ENCODE measurements around the gene MYD88. TPM values are rescaled to one million over a fixed set of nuclear protein-coding genes. Genes with fewer than 3 reads are reported as not detected.
A peak's percentile ranks its signal among the peaks of the same experiment; 100 is the strongest.

The MYD88 gene
- 10 to 100 TPM; 39.5 to 81.7 (median 72.4) TPM for total RNA-seq
- long read RNA-seq, donor 1, transcript MYD88-201 (5 exons, 2,850 nt), result major isoform, 73 of 100 reads
- long read RNA-seq, donor 1, partial matches to known transcripts, result 3 of 100 reads
- long read RNA-seq, donor 1, other reads (novel, unspliced or antisense), result 17 of 100 reads
- long read RNA-seq, donor 2, transcript MYD88-201 (5 exons, 2,850 nt), result major isoform, 32 of 62 reads
- long read RNA-seq, donor 2, partial matches to known transcripts, result 16 of 62 reads
- long read RNA-seq, donor 2, other reads (novel, unspliced or antisense), result 9 of 62 reads

- Histone ChIP-seq H3K4me1 (ENCODE audit: low read depth) (peaks cover 29% of the 10 kb centered on the region), H3K9me3 (no peaks in the 10 kb centered on the region), H3K4me3 (peak within 1 kb of the TSS; percentile 85), H3K36me3 (ENCODE audit: low read depth) (no peaks in the 10 kb centered on the region)
- ATAC-seq, result peak; percentile 70
- TF ChIP-seq CTCF (IDR thresholded peaks at IDR 0.05), result no peak
- intact Hi-C loops (cut with DNase I, micrococcal nuclease), result loop anchor here in 1 of 2 donors (10.0 kb wide), 1 partner anchor 94 kb away; no protein-coding TSS in a partner anchor
- DNase-seq, result peak; percentile 92 to 95 (median 93)
Observed at GRCh38 chr3:38138349-38139190, at the start of gene MYD88. TSS of gene MYD88 (plus strand) at chr3:38138661. CDS start at chr3:38138701, 40 bp downstream.

- Histone ChIP-seq H3K4me1 (ENCODE audit: low read depth) (no peaks in the 10 kb centered on the region), H3K36me3 (ENCODE audit: low read depth) (no peaks in the 10 kb centered on the region), H3K4me3 (no peak overlapping the region), H3K9me3 (peaks cover under 1% of the 10 kb centered on the region)
- intact Hi-C loops (cut with DNase I, micrococcal nuclease), result no loop called here
- no peak for TF ChIP-seq CTCF (IDR thresholded peaks at IDR 0.05)
- no peak for DNase-seq
- no peak for ATAC-seq
Observed at GRCh38 chr3:38089163-38089562, 49.3 kb upstream of the MYD88 start.

GRCh38 chr3:38090453-38090852, 48.0 kb upstream of the MYD88 start:
- Histone ChIP-seq H3K4me1 (ENCODE audit: low read depth) (no peaks in the 10 kb centered on the region), H3K9me3 (no peaks in the 10 kb centered on the region), H3K4me3 (no peak overlapping the region), H3K36me3 (ENCODE audit: low read depth) (no peaks in the 10 kb centered on the region)
- no peak for DNase-seq
- intact Hi-C loops (cut with DNase I, micrococcal nuclease), result no loop called here
- no peak for TF ChIP-seq CTCF (IDR thresholded peaks at IDR 0.05)
- ATAC-seq, result no peak

- no peak for TF ChIP-seq CTCF (IDR thresholded peaks at IDR 0.05)
- DNase-seq (no peak), ATAC-seq (no peak)
- H3K9me3 ChIP-seq, result no peaks in the 10 kb centered on the region
- no peak overlapping the region for H3K4me3 ChIP-seq
- intact Hi-C loops (cut with DNase I, micrococcal nuclease), result no loop called here
- no peaks in the 10 kb centered on the region for H3K36me3 ChIP-seq (ENCODE audit: low read depth)
- H3K4me1 ChIP-seq (ENCODE audit: low read depth), result no peaks in the 10 kb centered on the region
Observed at GRCh38 chr3:38094999-38095398, 43.5 kb upstream of the MYD88 start.

- intact Hi-C loops (cut with DNase I, micrococcal nuclease), result no loop called here
- Histone ChIP-seq H3K4me3 (no peak overlapping the region), H3K9me3 (no peaks in the 10 kb centered on the region), H3K36me3 (ENCODE audit: low read depth) (no peaks in the 10 kb centered on the region), H3K4me1 (ENCODE audit: low read depth) (no peaks in the 10 kb centered on the region)
- no peak for ATAC-seq
- DNase-seq, result no peak
- no peak for TF ChIP-seq CTCF (IDR thresholded peaks at IDR 0.05)
Observed at GRCh38 chr3:38095669-38096483, 42.6 kb upstream of the MYD88 start.
